Measurements from ENCODE around the gene DMRTB1. TPM values are rescaled to one million over a fixed set of nuclear protein-coding genes. Genes with fewer than 3 reads are reported as not detected.

The DMRTB1 gene
- total RNA-seq, 1 experiment from 2014 or later, result not detected

DNA sequence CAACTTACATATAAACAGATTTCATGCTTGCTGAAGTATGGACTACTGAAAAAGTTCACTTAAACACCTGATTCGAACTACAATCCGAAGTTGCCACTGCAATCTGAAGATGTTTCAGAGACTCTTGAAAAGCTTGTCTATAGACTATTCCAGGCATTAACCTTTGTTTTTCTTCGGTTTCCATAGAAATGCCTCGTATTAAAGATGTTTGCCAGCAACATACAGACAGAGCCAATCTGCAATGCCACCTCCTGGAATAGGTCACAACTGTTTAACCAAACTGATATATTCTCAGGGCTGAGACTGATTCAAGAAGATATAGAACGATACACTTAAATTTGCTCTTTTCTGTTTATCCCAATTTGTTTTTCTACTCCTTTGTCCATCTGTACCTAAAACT, 28.9 kb upstream of the DMRTB1 start:
- Histone ChIP-seq H3K9me2 (ENCODE audit: insufficient read depth) (no peaks in the 10 kb centered on the region), H3K79me2 (ENCODE audit: insufficient read depth, low read length) (no peaks in the 10 kb centered on the region), H3K36me3 (ENCODE audit: control insufficient read depth in 1 of 2, insufficient read depth in 2 of 2, low read length in 2 of 2) (no peaks in the 10 kb centered on the region), H3K9ac (ENCODE audit: low read length) (no peak overlapping the region), H3K4me1 (ENCODE audit: control insufficient read depth in 1 of 2, insufficient read depth in 2 of 2, low read length in 2 of 2) (no peaks in the 10 kb centered on the region), H3K4me2 (ENCODE audit: low read length) (no peak overlapping the region), H3K27me3 (ENCODE audit: insufficient read depth, low read length) (no peaks in the 10 kb centered on the region), H3K27ac (ENCODE audit: low read depth, low read length) (no peak overlapping the region), H3K9me3 (ENCODE audit: control insufficient read depth in 1 of 2, insufficient read depth in 1 of 2, low read depth in 1 of 2, low read length in 2 of 2) (no peaks in the 10 kb centered on the region), H4K20me1 (ENCODE audit: insufficient read depth) (no peaks in the 10 kb centered on the region), H3K4me3 (replicated peaks in 1 of 2; ENCODE audit: low read depth in 1 of 2, low read length in 2 of 2) (no peak overlapping the region), H2AFZ (ENCODE audit: low read depth, low read length, poor library complexity, severe bottlenecking) (no peak overlapping the region)
- ATAC-seq (no peak), DNase-seq (ENCODE audit: low read depth, low spot score) (no peak)
- intact Hi-C loops (cut with micrococcal nuclease), result no loop called here
- TF ChIP-seq ELF1 (IDR thresholded peaks at IDR 0.05; ENCODE audit: borderline replicate concordance, low read depth) (no peak), RAD21 (IDR thresholded peaks at IDR 0.05; ENCODE audit: low read depth) (peak; percentile 29; the same call in 1 of the 2 replicates), FOSL1 (IDR thresholded peaks at IDR 0.05; ENCODE audit: low read depth) (no peak), ZBTB33 (IDR thresholded peaks at IDR 0.05; ENCODE audit: extremely low read depth, insufficient replicate concordance, low read length) (no peak), CTCF (IDR thresholded peaks at IDR 0.05 in 2 of 3, conservative IDR thresholded peaks at IDR 0.05 in 1 of 3; ENCODE audit: borderline replicate concordance in 1 of 3, insufficient read depth in 1 of 3, low read depth in 2 of 3, low read length in 2 of 3) (peak in 1 of 3 experiments; percentile 6; a peak in 1 of 6 replicates), POLR2AphosphoS5 (IDR thresholded peaks at IDR 0.05; ENCODE audit: low read depth, low read length) (no peak), POLR2A (IDR thresholded peaks at IDR 0.05; ENCODE audit: borderline replicate concordance, extremely low read depth, insufficient read depth, insufficient read length) (no peak), EZH2phosphoT487 (IDR thresholded peaks at IDR 0.05; ENCODE audit: borderline replicate concordance) (no peak), JUND (IDR thresholded peaks at IDR 0.05) (no peak), MAX (IDR thresholded peaks at IDR 0.05) (no peak), CBX3 (IDR thresholded peaks at IDR 0.05; ENCODE audit: low read depth) (no peak)
- ChIA-PET POLR2A (no interaction called here), RAD21 (ENCODE audit: low non-redundant PET in 1 of 2, low total read pairs in 2 of 2, uncharacterized antibody in 2 of 2, unreplicated experiment in 2 of 2) (no interaction called here), CTCF (no interaction called here)
- BruUV-seq (replicated peaks), result no TSS peak
